K562 (cell line): ENCODE results near the gene ADAMTS14. TPM values are rescaled to one million over a fixed set of nuclear protein-coding genes. Genes with fewer than 3 reads are reported as not detected.

ENCODE experiments used
- ATAC-seq: fragments of 200-7000 bp; cut with Tn5 transposase; 3 replicates; pipeline ENCODE4 v1.9.1; 2020; ENCODE audit warnings: moderate library complexity
- BruUV-seq: library from RNA; stranded (reverse); fragments of 400-500 nt; replicated peaks from 2 replicates; lab custom pipeline; 2021; lab: Mats Ljungman, UMichigan
- CTCF ChIA-PET: fragments of 300-600 bp; formaldehyde crosslinking; extraction: SDS; loops from one replicate; lab custom pipeline; 2021; ENCODE audit warnings: low intra/inter-chr PET ratio; lab: Yijun Ruan, JAX
- POLR2A ChIA-PET: fragments of 300-600, 350-650 bp; sonication (Branson Sonifier 250); formaldehyde crosslinking; extraction: SDS; loops from one replicate; lab custom pipeline; 2021; ENCODE audit warnings: antibody characterized with exemption, inconsistent platforms; lab: Yijun Ruan, JAX
- DNase-seq, 4 experiments: peaks; one replicate each; pipeline versions ENCODE4 v3.0.0 to v3.0.0-alpha.2; 2011 to 2018; ENCODE audit warnings: low spot score in 3 of 4, mixed read lengths in 3 of 4; ENCODE audit errors: extremely low read depth in 1 of 4
- FAIRE-seq: peaks from 2 replicates; lab custom pipeline; 2011; peaks lifted over from hg19 to GRCh38; lab: Jason Lieb, UNC
- H2AFZ ChIP-seq: 2 replicates; pipeline ENCODE4 v1.6.0; 2011; ENCODE audit warnings: low read depth, low read length, control low read depth, inconsistent platforms
- H3K27ac ChIP-seq: fragments of 200-600 bp; 3 replicates; pipeline ENCODE4 v1.8.0; 2011; ENCODE audit warnings: low read depth, mild to moderate bottlenecking, control low read depth, inconsistent platforms, low read length, moderate library complexity, mixed read lengths; ENCODE audit errors: extremely low read depth
- H3K27me3 ChIP-seq, 2 experiments: fragments of 300-600 bp in 1 of 2; 2 replicates in 1 of 2; 3 replicates in 1 of 2; pipeline versions ENCODE4 v1.6.0 to v1.8.0; 2011; ENCODE audit warnings: inconsistent platforms in 2 of 2, low read length in 2 of 2, mild to moderate bottlenecking in 1 of 2, mixed read lengths in 1 of 2, moderate library complexity in 1 of 2; ENCODE audit not compliant: control insufficient read depth in 2 of 2, insufficient read depth in 2 of 2
- H3K36me3 ChIP-seq: fragments of 300-600 bp; 3 replicates; pipeline ENCODE4 v1.8.0; 2011; ENCODE audit warnings: mild to moderate bottlenecking, low read length, inconsistent platforms; ENCODE audit not compliant: control insufficient read depth, insufficient read depth
- H3K4me1 ChIP-seq, 2 experiments: fragments of 200-600 bp in 1 of 2; replicated peaks in 1 of 2; 2 replicates in 1 of 2; 3 replicates in 1 of 2; pipeline versions ENCODE4 v1.5.1 to v1.8.0; 2011; ENCODE audit warnings: inconsistent platforms in 2 of 2, low read length in 2 of 2, mild to moderate bottlenecking in 1 of 2, mixed read lengths in 1 of 2, moderate library complexity in 1 of 2; ENCODE audit not compliant: control insufficient read depth in 2 of 2, insufficient read depth in 2 of 2
- H3K4me2 ChIP-seq: 2 replicates; pipeline ENCODE4 v1.6.1; 2011; ENCODE audit warnings: low read length, control low read depth, inconsistent platforms, mixed read lengths; ENCODE audit not compliant: insufficient read depth
- H3K4me3 ChIP-seq: fragments of 200-600 bp; sonication (generic), shearing (Covaris generic); 2 replicates; pipeline ENCODE4 v1.5.1; 2016; ENCODE audit warnings: control low read depth, inconsistent platforms
- H3K79me2 ChIP-seq: fragments of 200-600 bp; 3 replicates; pipeline ENCODE4 v1.8.0; 2011; ENCODE audit warnings: low read length, inconsistent platforms; ENCODE audit not compliant: control insufficient read depth, insufficient read depth
- H3K9ac ChIP-seq, 2 experiments: 2 replicates each; pipeline versions ENCODE4 v1.6.0 to v1.6.1; 2011; ENCODE audit warnings: low read depth in 2 of 2, low read length in 2 of 2, control low read depth in 1 of 2, inconsistent platforms in 1 of 2, mild to moderate bottlenecking in 1 of 2, mixed read lengths in 1 of 2; ENCODE audit not compliant: insufficient read depth in 1 of 2
- H3K9me1 ChIP-seq: one replicate; pipeline ENCODE4 v1.6.0; 2011; ENCODE audit warnings: inconsistent platforms, mild to moderate bottlenecking, low read length, moderate library complexity; ENCODE audit not compliant: control insufficient read depth, insufficient read depth
- H3K9me3 ChIP-seq: replicated peaks from 2 replicates; pipeline ENCODE4 v1.5.1; 2011; ENCODE audit warnings: low read depth, low read length, inconsistent platforms; ENCODE audit not compliant: control insufficient read depth, insufficient read depth
- H4K20me1 ChIP-seq: replicated peaks from 2 replicates; pipeline ENCODE4 v1.6.1; 2011; ENCODE audit warnings: low read length, inconsistent platforms, mixed read lengths; ENCODE audit not compliant: control insufficient read depth, insufficient read depth
- FOXA3 ChIP-seq, 2 experiments: fragments of 450-650 bp in 1 of 2; sonication (generic) in 1 of 2; formaldehyde crosslinking; IDR thresholded peaks in 1 of 2; conservative IDR thresholded peaks in 1 of 2; 2 replicates each; pipeline versions ENCODE4 v1.4.0 to v1.8.0; 2020 to 2022; ENCODE audit warnings: mild to moderate bottlenecking in 2 of 2, missing genetic modification reagents in 1 of 2
- SPI1 ChIP-seq: IDR thresholded peaks from 2 replicates; pipeline ENCODE4 v1.6.1; 2011; ENCODE audit warnings: low read depth, low read length, control low read depth, borderline replicate concordance
- WGBS: fragments of 100-300 bp; shearing (Covaris generic); methylation state at CpG from one replicate; pipeline ENCODE4 v1.1.6; 2016; ENCODE audit warnings: low coverage, mixed read lengths; ENCODE audit not compliant: insufficient coverage; ENCODE audit errors: missing lambda C conversion rate; 5-methylcytosine and 5-hydroxymethylcytosine counted together
- in situ Hi-C: fragments of 300-500 bp; cut with MboI; formaldehyde crosslinking; loops from 4 replicates; pipeline ENCODE4 v1.15.0; 2018; ENCODE audit warnings: inconsistent platforms, mixed read lengths
- intact Hi-C: fragments of 100-400 bp; cut with micrococcal nuclease; formaldehyde crosslinking; loops from 2 replicates; pipeline ENCODE4 v1.14.2; 2022
- polyA plus RNA-seq, 8 experiments: library from polyadenylated mRNA; depleted of rRNA in 4 of 8; stranded (reverse) in 5 of 8; unstranded in 3 of 8; fragments of >200 nt; fragmentation: Nextera tagmentation in 2 of 8; fragmentation: Illumina TruSeq in 1 of 8; extraction: Ambion mirVana in 2 of 8; extraction: Trizol in 1 of 8; gene quantifications; 2 replicates each; pipeline versions ENCODE4 v1.2.1 to v1.2.3, GENCODE V29; 2011 to 2014; ENCODE audit warnings: inconsistent platforms in 1 of 8, missing spikeins in 1 of 8
- total RNA-seq, 7 experiments: library from RNA; depleted of rRNA in 6 of 7; stranded (reverse); fragments of >200 nt in 6 of 7; fragmentation: Illumina TruSeq in 2 of 7; extraction: Trizol in 2 of 7; gene quantifications; 2 replicates each; pipeline versions ENCODE4 v1.2.1 to v1.2.3, GENCODE V29; 2011 to 2021; ENCODE audit warnings: low replicate concordance in 1 of 7

Gene ADAMTS14
- total and polyA plus RNA-seq, 9 of the 15 experiments (the other 6 are each of a cell fraction or from before 2014, with no cell fraction given) = 0.04 to 37.4 (median 15.9) TPM

GRCh38 chr10:70714951-70715350, 42.6 kb downstream of the ADAMTS14 start:
- Histone ChIP-seq H3K79me2 (peaks cover 16% of the 10 kb centered on the region), H3K36me3 (peaks cover 69% of the 10 kb centered on the region; the same call in 2 of the 3 replicates), H3K9me1 (peaks cover 9% of the 10 kb centered on the region), H3K9me3 (no peaks in the 10 kb centered on the region), H3K4me3 (no peak overlapping the region), H4K20me1 (no peaks in the 10 kb centered on the region), H2AFZ (no peak overlapping the region), H3K4me1 (peaks cover 24 to 26% of the 10 kb centered on the region in 2 experiments), H3K4me2 (no peak overlapping the region), H3K27ac (peak overlapping the region; percentile 72; the same call in 1 of the 3 replicates), H3K27me3 (no peaks in the 10 kb centered on the region), H3K9ac (peak overlapping the region in 1 of 2 experiments; percentile 8; a peak in 1 of 4 replicates)
- DNase-seq = no peak
- no peak for TF ChIP-seq SPI1
- TF ChIP-seq FOXA3 (CRISPR knock-in tag; conservative IDR thresholded peaks at IDR 0.05 in 1 of 2, IDR thresholded peaks at IDR 0.05 in 1 of 2) = peak in 1 of 2 experiments; percentile 16; a peak in 1 of 4 replicates
- POLR2A ChIA-PET = interaction anchor here (0.7 to 3.7 kb wide), 4 partner anchors 17 to 116 kb away, joined by 3 to 12 read pairs (median 3); no protein-coding TSS in a partner anchor
- in situ Hi-C loops (no loop called here), intact Hi-C loops (no loop called here)
- ATAC-seq = peak; percentile 35
- CTCF ChIA-PET = no interaction called here
- BruUV-seq = no TSS peak
- peak; percentile 71 for FAIRE-seq
- WGBS = 21% methylated on average over 2 of the region's 2 CpGs
